Endothelial cell of umbilical vein (primary cell): ENCODE results near the gene KCNJ3.

ENCODE experiments used
- EZH2 ChIP-seq: IDR thresholded peaks from 2 replicates; pipeline ENCODE4 v1.6.1; 2012; ENCODE audit warnings: borderline replicate concordance, low read depth, mild to moderate bottlenecking, moderate library complexity, low read length, inconsistent platforms; ENCODE audit not compliant: severe bottlenecking
- TF ChIP-seq, protein P1 (sequence below), 2 donors: IDR thresholded peaks; 1 replicate in 1 of 2; 2 replicates in 1 of 2; pipeline ENCODE4 v1.5.1; 2011; ENCODE audit warnings: low read length in 2 of 2, mild to moderate bottlenecking in 2 of 2, moderate library complexity in 2 of 2, control low read depth in 1 of 2, inconsistent platforms in 1 of 2, low read depth in 1 of 2; ENCODE audit not compliant: insufficient read depth in 1 of 2; ENCODE audit errors: extremely low read depth in 1 of 2

- TF ChIP-seq EZH2 = no peak
- TF ChIP-seq, protein P1, sequence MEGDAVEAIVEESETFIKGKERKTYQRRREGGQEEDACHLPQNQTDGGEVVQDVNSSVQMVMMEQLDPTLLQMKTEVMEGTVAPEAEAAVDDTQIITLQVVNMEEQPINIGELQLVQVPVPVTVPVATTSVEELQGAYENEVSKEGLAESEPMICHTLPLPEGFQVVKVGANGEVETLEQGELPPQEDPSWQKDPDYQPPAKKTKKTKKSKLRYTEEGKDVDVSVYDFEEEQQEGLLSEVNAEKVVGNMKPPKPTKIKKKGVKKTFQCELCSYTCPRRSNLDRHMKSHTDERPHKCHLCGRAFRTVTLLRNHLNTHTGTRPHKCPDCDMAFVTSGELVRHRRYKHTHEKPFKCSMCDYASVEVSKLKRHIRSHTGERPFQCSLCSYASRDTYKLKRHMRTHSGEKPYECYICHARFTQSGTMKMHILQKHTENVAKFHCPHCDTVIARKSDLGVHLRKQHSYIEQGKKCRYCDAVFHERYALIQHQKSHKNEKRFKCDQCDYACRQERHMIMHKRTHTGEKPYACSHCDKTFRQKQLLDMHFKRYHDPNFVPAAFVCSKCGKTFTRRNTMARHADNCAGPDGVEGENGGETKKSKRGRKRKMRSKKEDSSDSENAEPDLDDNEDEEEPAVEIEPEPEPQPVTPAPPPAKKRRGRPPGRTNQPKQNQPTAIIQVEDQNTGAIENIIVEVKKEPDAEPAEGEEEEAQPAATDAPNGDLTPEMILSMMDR (IDR thresholded peaks at IDR 0.05; ENCODE audit: extremely low read depth in 1 of 2, insufficient read depth in 1 of 2, low read depth in 1 of 2, low read length in 2 of 2) = no peak
Measured at GRCh38 chr2:154700136-154700535, 1.6 kb downstream of the KCNJ3 start.
